GM12873 (cell line): ENCODE results near the gene SLC35E4.

Experiments
- CTCF ChIP-seq: IDR thresholded peaks from 2 replicates; pipeline ENCODE4 v1.5.1; 2012; ENCODE audit warnings: low read depth, mild to moderate bottlenecking, moderate library complexity, low read length, control low read depth; ENCODE audit not compliant: insufficient read depth; ENCODE audit errors: missing control alignments

The SLC35E4 gene

DNA sequence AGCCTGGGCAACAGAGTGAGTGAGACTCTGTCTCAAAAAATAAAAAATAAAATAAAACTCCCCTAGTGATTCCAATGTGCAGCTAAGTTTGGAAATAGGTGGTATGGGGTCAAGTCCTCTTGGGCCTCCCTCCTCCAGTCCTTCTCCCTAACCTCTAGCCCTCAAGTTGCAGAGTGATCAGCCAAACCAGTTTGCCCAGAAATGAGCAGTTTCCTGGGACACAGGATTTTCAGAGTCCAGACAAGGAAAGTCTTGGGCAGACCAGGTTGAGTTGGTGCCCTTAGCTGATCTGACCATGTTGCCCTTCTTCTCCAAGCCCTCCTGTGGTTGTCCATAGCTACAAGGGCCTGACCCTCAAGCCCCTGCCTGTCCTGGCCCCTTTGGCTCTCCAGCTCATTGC lies 20.7 kb upstream of the SLC35E4 start:
- no peak for TF ChIP-seq CTCF

DNA sequence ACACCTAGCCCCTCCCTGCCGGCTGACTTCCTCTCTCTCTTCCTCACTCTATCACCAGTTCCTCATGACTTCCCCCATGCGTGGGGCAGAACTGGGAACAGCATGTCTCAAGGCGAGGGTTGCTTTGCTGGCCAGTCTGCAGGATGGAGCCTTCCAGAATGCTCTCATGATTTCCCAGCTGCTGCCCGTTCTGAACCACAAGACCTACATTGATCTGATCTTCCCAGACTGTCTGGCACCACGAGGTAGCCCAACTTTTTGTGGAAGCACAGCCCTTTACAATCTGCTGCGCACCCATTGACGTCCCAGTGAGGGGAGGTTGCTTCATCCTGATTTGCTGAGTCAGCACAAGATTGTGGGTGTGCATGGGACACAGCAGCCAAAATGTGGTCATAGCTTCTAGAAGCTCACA lies 20.0 kb upstream of the SLC35E4 start:
- TF ChIP-seq CTCF, result no peak

- TF ChIP-seq CTCF, result no peak
Measured at GRCh38 chr22:30617819-30618218, 17.8 kb upstream of the SLC35E4 start.

DNA sequence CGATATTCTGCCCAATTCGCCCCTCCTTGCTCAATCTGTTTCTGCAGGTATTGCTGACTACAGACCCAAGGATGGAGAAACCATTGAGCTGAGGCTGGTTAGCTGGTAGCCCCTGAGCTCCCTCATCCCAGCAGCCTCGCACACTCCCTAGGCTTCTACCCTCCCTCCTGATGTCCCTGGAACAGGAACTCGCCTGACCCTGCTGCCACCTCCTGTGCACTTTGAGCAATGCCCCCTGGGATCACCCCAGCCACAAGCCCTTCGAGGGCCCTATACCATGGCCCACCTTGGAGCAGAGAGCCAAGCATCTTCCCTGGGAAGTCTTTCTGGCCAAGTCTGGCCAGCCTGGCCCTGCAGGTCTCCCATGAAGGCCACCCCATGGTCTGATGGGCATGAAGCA lies 9.2 kb upstream of the SLC35E4 start:
- no peak for TF ChIP-seq CTCF

DNA sequence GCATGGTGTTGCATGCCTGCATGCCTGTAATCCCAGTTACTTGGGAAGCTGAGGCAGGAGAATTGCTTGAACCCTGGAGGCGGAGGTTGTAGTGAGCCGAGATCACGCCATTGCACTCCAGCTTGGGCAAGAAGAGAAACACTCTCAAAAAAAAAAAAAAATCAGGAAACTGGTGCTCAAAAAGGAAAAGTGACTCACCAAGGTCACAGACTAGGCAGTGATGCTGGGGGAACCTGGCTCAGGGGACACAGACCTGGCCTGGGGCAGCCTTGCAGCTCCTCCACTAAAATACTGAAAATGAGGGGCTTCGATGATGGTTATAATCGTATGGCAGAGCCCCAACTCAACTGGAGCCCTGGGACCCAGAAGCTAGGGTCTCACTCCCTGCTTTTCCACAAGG lies 8.1 kb upstream of the SLC35E4 start:
- no peak for TF ChIP-seq CTCF

DNA sequence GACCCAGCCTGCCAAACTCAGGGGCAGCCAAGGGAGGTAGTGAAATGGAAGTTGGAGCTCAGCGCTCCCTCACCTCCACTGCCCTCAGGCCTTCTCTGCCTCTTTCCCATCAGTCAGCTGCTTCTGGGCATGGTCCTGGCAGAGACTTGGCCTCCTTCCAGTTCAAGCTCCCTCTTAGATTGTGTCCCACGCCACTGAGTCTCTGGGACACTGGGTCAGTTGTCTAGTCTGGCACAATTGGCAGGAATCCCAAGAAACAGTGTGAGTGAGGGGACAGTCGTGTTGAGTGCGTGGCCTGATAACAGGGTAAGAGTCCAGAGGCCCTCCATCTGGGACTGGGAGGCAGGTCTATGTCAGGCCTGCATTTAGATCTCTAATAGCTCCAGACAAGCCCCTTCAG lies 7.1 kb upstream of the SLC35E4 start:
- no peak for TF ChIP-seq CTCF

DNA sequence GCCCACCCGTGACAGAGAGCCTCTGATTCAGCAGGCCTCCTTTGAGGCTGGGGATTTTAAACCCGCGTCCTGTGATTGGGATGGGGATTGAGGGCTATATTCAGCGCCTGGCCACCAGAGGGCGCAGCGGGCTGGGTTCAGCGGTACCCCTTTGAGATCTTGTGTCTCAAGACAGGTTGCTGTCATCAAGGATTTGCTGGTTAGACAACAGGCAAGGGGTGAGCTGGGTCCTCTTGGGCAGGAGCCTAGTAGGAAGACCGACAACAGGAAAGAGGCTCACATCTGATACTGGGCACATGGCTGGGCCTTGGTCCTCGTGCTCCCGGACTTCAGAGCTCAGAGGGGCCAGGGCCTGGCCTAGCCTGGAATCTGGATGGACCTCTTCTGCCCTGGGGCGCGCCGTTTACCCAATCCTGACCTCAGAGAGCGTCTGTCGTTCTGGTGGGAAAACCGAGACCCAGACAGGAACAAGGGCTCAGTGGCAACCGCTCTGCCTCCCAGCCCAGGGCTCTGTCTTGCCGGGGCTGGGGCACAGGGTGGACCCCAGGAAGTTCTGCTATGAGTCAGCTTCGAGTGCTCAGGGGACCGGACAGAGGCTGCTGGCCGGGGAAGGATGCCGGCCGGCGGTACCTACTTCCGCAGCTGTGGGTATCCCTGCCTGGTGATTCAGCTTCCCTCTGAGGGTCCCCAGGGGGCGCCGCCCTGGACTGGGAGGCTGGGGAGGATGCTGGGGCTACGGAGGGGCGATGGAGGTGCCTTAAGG lies 929 bp upstream of the SLC35E4 start:
- TF ChIP-seq CTCF, result peak; percentile 96
